Measurements from ENCODE around the gene MCM8.

DNA sequence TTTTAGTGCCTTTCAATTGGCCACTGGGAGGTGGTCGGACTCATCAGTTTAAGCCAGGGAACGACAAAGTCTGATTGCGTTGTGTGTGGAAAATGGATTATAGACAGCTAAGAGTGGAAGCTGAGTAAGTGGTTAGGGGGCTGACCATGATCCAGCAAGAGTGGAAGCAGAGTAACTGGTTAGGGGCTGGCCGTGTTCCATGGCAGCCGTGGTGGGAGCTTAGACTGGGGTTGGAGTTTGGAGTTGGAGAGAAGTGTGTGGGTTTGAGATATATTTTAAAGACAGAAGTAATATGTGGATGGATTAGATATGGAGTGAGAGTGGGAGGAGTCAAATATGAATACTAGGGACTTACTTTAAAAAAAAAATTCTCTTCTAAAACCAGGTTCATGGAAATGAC is 61.7 kb downstream of the MCM8 start:
- TF ChIP-seq MXD4 (CRISPR knock-in tag; IDR thresholded peaks at IDR 0.05; ENCODE audit: borderline replicate concordance): no peak
- no peak for TF ChIP-seq ZNF671 (CRISPR knock-in tag; IDR thresholded peaks at IDR 0.05)
- TF ChIP-seq ERG (CRISPR knock-in tag; IDR thresholded peaks at IDR 0.05): no peak
- no peak for TF ChIP-seq CTCF (IDR thresholded peaks at IDR 0.05)
